ENCODE results near the gene MRPL19. TPM values are rescaled to one million over a fixed set of nuclear protein-coding genes. Genes with fewer than 3 reads are reported as not detected.

Gene MRPL19
- total RNA-seq = 45.2 TPM

- ATAC-seq = peak; percentile 98
These were observed at the start of gene MRPL19 for GRCh38 chr2:75646583-75647425. Gene MRPL19 (plus strand): TSS chr2:75646783. CDS start chr2:75646808, 25 bp downstream.

GRCh38 chr2:75596784-75597183 lies 49.8 kb upstream of the MRPL19 start:
- DNase-seq (ENCODE audit: low spot score) (no peak), ATAC-seq (no peak)

More at GRCh38 chr2:75646583-75647425, at the start of gene MRPL19:
- peak; percentile 91 for DNase-seq (ENCODE audit: low spot score)

- no peak for DNase-seq (ENCODE audit: low spot score)
- ATAC-seq = no peak
These were observed 48.6 kb upstream of the MRPL19 start for GRCh38 chr2:75597949-75598348.

- no peak for ATAC-seq
- DNase-seq (ENCODE audit: low spot score) = no peak
These were observed 47.9 kb upstream of the MRPL19 start for GRCh38 chr2:75598589-75599155.

GRCh38 chr2:75600461-75601011 lies 46.0 kb upstream of the MRPL19 start:
- no peak for DNase-seq (ENCODE audit: low spot score)

GRCh38 chr2:75602724-75603342 lies 43.8 kb upstream of the MRPL19 start:
- DNase-seq (ENCODE audit: low spot score) (no peak), ATAC-seq (no peak)

More at GRCh38 chr2:75600461-75601011, 46.0 kb upstream of the MRPL19 start:
- no peak for ATAC-seq

- ATAC-seq = no peak
These were observed 43.1 kb upstream of the MRPL19 start for GRCh38 chr2:75603477-75603876.

GRCh38 chr2:75604484-75604883 lies 42.1 kb upstream of the MRPL19 start:
- DNase-seq (ENCODE audit: low spot score) (no peak), ATAC-seq (no peak)

More at GRCh38 chr2:75603477-75603876, 43.1 kb upstream of the MRPL19 start:
- no peak for DNase-seq (ENCODE audit: low spot score)

- ATAC-seq = peak; percentile 53
- DNase-seq (ENCODE audit: low spot score) = no peak
These were observed 40.6 kb upstream of the MRPL19 start for GRCh38 chr2:75605770-75606529.

GRCh38 chr2:75606761-75607399 lies 39.7 kb upstream of the MRPL19 start:
- ATAC-seq (no peak), DNase-seq (ENCODE audit: low spot score) (no peak)

- ATAC-seq (no peak), DNase-seq (ENCODE audit: low spot score) (no peak)
These were observed 39.2 kb upstream of the MRPL19 start for GRCh38 chr2:75607400-75607798.

GRCh38 chr2:75607988-75608683 lies 38.4 kb upstream of the MRPL19 start:
- DNase-seq (ENCODE audit: low spot score) (no peak), ATAC-seq (peak; percentile 29)

- ATAC-seq = peak; percentile 98
- peak; percentile 75 for DNase-seq (ENCODE audit: low spot score)
These were observed 37.8 kb upstream of the MRPL19 start for GRCh38 chr2:75608684-75609333.

GRCh38 chr2:75609334-75609689 lies 37.3 kb upstream of the MRPL19 start:
- ATAC-seq = no peak
- DNase-seq (ENCODE audit: low spot score) = no peak

- DNase-seq (ENCODE audit: low spot score) (no peak), ATAC-seq (no peak)
These were observed 36.6 kb upstream of the MRPL19 start for GRCh38 chr2:75609937-75610508.

- ATAC-seq = no peak
- DNase-seq (ENCODE audit: low spot score) = no peak
These were observed 35.9 kb upstream of the MRPL19 start for GRCh38 chr2:75610671-75611070.

- ATAC-seq (no peak), DNase-seq (ENCODE audit: low spot score) (no peak)
These were observed 34.3 kb upstream of the MRPL19 start for GRCh38 chr2:75612108-75612861.

GRCh38 chr2:75612862-75613243 lies 33.7 kb upstream of the MRPL19 start:
- no peak for ATAC-seq
- DNase-seq (ENCODE audit: low spot score) = no peak

Data from left lobe of liver (tissue), 2 donors.